AG09319 (cell line): ENCODE data around the gene ITPR3.

Experiments
- DNase-seq: peaks from one replicate; pipeline ENCODE4 v3.0.0-alpha.2; 2010; ENCODE audit warnings: low read depth; ENCODE audit errors: extremely low read depth
- TF ChIP-seq, protein P1 (sequence below): IDR thresholded peaks from 2 replicates; pipeline ENCODE4 v1.5.1; 2011; ENCODE audit warnings: low read depth, mild to moderate bottlenecking, inconsistent platforms, low read length, moderate library complexity

Gene ITPR3

GRCh38 chr6:33609528-33609927 is 11.6 kb upstream of the ITPR3 start:
- TF ChIP-seq, protein P1, sequence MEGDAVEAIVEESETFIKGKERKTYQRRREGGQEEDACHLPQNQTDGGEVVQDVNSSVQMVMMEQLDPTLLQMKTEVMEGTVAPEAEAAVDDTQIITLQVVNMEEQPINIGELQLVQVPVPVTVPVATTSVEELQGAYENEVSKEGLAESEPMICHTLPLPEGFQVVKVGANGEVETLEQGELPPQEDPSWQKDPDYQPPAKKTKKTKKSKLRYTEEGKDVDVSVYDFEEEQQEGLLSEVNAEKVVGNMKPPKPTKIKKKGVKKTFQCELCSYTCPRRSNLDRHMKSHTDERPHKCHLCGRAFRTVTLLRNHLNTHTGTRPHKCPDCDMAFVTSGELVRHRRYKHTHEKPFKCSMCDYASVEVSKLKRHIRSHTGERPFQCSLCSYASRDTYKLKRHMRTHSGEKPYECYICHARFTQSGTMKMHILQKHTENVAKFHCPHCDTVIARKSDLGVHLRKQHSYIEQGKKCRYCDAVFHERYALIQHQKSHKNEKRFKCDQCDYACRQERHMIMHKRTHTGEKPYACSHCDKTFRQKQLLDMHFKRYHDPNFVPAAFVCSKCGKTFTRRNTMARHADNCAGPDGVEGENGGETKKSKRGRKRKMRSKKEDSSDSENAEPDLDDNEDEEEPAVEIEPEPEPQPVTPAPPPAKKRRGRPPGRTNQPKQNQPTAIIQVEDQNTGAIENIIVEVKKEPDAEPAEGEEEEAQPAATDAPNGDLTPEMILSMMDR = no peak
- DNase-seq = no peak

- TF ChIP-seq, protein P1 = no peak
- no peak for DNase-seq
Observed at GRCh38 chr6:33610067-33610466, 11.1 kb upstream of the ITPR3 start.

GRCh38 chr6:33610779-33611732 is 10.1 kb upstream of the ITPR3 start:
- no peak for DNase-seq
- TF ChIP-seq, protein P1 = no peak

GRCh38 chr6:33613146-33613794 is 7.9 kb upstream of the ITPR3 start:
- DNase-seq = no peak

GRCh38 chr6:33613795-33614168 is 7.3 kb upstream of the ITPR3 start:
- TF ChIP-seq, protein P1 = no peak
- no peak for DNase-seq

More at GRCh38 chr6:33613146-33613794, 7.9 kb upstream of the ITPR3 start:
- TF ChIP-seq, protein P1 = no peak

GRCh38 chr6:33616113-33616512 is 5.0 kb upstream of the ITPR3 start:
- no peak for DNase-seq
- TF ChIP-seq, protein P1 = no peak

DNA sequence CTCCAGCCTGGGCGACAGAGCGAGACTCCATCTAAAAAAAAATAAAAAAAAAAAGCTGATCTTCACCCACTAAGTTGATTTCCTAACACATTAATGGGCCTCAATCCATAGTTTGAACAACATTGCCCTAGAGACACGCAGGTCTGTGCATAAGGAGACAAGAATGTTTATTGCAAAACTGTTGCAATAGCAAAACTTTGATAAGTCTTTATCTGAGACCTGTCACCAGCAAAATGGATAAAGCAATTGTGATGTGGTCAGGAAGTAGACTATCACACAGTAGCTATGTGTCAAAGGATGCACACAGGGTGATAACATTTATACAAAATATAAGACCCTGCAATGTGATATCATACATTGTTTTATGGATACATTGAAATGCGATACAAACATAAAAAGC is 4.2 kb upstream of the ITPR3 start:
- DNase-seq = no peak

More for the DNA sequence above, 4.2 kb upstream of the ITPR3 start:
- TF ChIP-seq, protein P1 = no peak
